Endodermal cell (in vitro differentiated cells): Measurements from ENCODE around the gene AZI2. TPM values are rescaled to one million over a fixed set of nuclear protein-coding genes. Genes with fewer than 3 reads are reported as not detected.
A peak's percentile ranks its signal among the peaks of the same experiment; 100 is the strongest.

Experiments used
- DNase-seq: peaks from one replicate; pipeline ENCODE4 v3.0.0-alpha.2; 2017
- H3K27ac ChIP-seq: 2 replicates; pipeline ENCODE4 v1.5.1; 2013; ENCODE audit warnings: mild to moderate bottlenecking, low read depth, low read length, moderate library complexity
- H3K27me3 ChIP-seq: 2 replicates; pipeline ENCODE4 v1.6.1; 2013; ENCODE audit warnings: mild to moderate bottlenecking, low read length, moderate library complexity; ENCODE audit not compliant: insufficient read depth, control insufficient read depth, poor library complexity, severe bottlenecking
- H3K36me3 ChIP-seq: 2 replicates; pipeline ENCODE4 v1.7.0; 2013; ENCODE audit warnings: mild to moderate bottlenecking, low read length, moderate library complexity; ENCODE audit not compliant: control insufficient read depth, insufficient read depth
- H3K4me1 ChIP-seq: one replicate; pipeline ENCODE4 v1.7.0; 2013; ENCODE audit warnings: low read length; ENCODE audit not compliant: control insufficient read depth, insufficient read depth
- H3K4me3 ChIP-seq: 2 replicates; pipeline ENCODE4 v1.5.1; 2013; ENCODE audit warnings: mild to moderate bottlenecking, low read length, moderate library complexity
- H3K9ac ChIP-seq: 2 replicates; pipeline ENCODE4 v1.6.1; 2013; ENCODE audit warnings: mild to moderate bottlenecking, low read length, moderate library complexity; ENCODE audit not compliant: poor library complexity, severe bottlenecking; ENCODE audit errors: extremely low read depth
- H3K9me3 ChIP-seq: 2 replicates; pipeline ENCODE4 v1.6.1; 2013; ENCODE audit warnings: mild to moderate bottlenecking, low read length, moderate library complexity; ENCODE audit not compliant: control insufficient read depth
- H3K27ac Mint-ChIP-seq: 2 replicates; pipeline ENCODE4 v1.8.0; 2020; ENCODE audit warnings: mixed read lengths
- H3K27me3 Mint-ChIP-seq: 2 replicates; pipeline ENCODE4 v1.8.0; 2021; ENCODE audit warnings: mild to moderate bottlenecking, mixed read lengths; ENCODE audit not compliant: insufficient read depth
- H3K36me3 Mint-ChIP-seq: 2 replicates; pipeline ENCODE4 v1.8.0; 2020; ENCODE audit warnings: low read depth, mixed read lengths
- H3K4me1 Mint-ChIP-seq: 2 replicates; pipeline ENCODE4 v1.8.0; 2020; ENCODE audit warnings: mixed read lengths
- H3K4me3 Mint-ChIP-seq: 2 replicates; pipeline ENCODE4 v1.8.0; 2020; ENCODE audit warnings: mild to moderate bottlenecking, moderate library complexity, mixed read lengths
- H3K9me3 Mint-ChIP-seq: 2 replicates; pipeline ENCODE4 v1.8.0; 2020; ENCODE audit warnings: mild to moderate bottlenecking, mixed read lengths
- WGBS, 2 experiments: methylation state at CpG; one replicate each; pipeline versions ENCODE4 v1.1.5 to v1.1.7; 2013; ENCODE audit warnings: missing lambda C conversion rate in 2 of 2, mixed read lengths in 1 of 2; ENCODE audit not compliant: insufficient coverage in 1 of 2, insufficient read length in 1 of 2; 5-methylcytosine and 5-hydroxymethylcytosine counted together
- total RNA-seq, 2 donors: library from RNA; stranded (reverse); fragmentation: NEBNext Ultra II Directional in 1 of 2; extraction: Animal tissue kit (Norgen Biotek cat#: 25700) in 1 of 2; gene quantifications; 2 replicates in 1 of 2; 3 replicates in 1 of 2; pipeline ENCODE4 v1.2.1, GENCODE V29; 2021
- TF ChIP-seq, protein P1 (sequence below): fragments of 200-600 bp; sonication (generic); conservative IDR thresholded peaks from 2 replicates; pipeline ENCODE4 v1.5.0; 2021; ENCODE audit warnings: antibody characterized with exemption, mild to moderate bottlenecking

AZI2 gene
- total RNA-seq, 2 donors from 2014 or later, result 51.9 to 54.9 TPM

DNA sequence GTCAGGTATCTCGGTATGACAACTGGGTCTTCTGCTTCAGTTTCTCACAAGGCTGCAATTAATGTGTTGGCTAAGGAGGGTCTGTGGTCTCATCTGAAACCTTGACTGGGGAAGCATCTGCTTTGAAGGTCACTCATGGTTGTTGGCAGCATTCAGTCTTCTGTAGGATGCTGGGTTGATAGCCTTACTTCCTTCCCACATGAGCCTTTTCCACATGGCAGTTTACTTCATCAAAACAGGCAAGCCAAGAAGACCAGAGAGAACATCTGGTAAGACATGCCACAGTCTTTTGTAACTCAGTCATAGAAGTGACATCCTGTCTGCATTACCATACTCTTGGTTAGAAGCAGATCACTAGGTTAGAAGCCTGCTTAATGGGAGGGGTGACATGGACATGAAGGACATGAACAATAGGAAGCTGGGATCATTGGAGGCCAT, 57.7 kb downstream of the AZI2 start:
- H3K4me3 Mint-ChIP-seq, result no peak overlapping the region
- H3K27ac Mint-ChIP-seq, result no peak overlapping the region

DNA sequence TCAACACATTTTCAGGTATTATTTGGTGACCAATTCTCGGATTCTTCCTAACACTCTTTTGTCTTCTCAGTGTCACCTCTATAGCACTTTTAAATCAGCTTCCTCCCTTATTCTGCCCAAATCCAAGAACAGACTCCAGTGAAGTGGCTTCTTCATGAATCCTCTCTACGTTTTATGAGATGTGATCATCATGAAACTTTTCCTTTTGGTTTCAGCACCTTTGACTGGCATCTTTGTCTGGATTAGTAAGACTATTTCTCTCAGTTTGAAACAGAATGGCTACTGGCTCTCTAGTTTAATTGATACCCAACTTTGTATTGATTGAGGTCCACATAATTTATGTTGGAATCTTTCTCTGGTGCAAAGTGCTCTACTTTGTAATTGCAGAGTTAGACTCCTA, 61.6 kb downstream of the AZI2 start:
- peaks cover 21% of the 10 kb centered on the region for H3K4me1 Mint-ChIP-seq
- WGBS, 2 experiments, result 60 to 88% methylated on average over 1 to 2 of the region's 2 CpGs
- peaks cover 6% of the 10 kb centered on the region for H3K4me1 ChIP-seq
- H3K36me3 ChIP-seq, result peaks cover 3% of the 10 kb centered on the region
- TF ChIP-seq, protein P1, sequence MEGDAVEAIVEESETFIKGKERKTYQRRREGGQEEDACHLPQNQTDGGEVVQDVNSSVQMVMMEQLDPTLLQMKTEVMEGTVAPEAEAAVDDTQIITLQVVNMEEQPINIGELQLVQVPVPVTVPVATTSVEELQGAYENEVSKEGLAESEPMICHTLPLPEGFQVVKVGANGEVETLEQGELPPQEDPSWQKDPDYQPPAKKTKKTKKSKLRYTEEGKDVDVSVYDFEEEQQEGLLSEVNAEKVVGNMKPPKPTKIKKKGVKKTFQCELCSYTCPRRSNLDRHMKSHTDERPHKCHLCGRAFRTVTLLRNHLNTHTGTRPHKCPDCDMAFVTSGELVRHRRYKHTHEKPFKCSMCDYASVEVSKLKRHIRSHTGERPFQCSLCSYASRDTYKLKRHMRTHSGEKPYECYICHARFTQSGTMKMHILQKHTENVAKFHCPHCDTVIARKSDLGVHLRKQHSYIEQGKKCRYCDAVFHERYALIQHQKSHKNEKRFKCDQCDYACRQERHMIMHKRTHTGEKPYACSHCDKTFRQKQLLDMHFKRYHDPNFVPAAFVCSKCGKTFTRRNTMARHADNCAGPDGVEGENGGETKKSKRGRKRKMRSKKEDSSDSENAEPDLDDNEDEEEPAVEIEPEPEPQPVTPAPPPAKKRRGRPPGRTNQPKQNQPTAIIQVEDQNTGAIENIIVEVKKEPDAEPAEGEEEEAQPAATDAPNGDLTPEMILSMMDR, result no peak
- H3K27me3 ChIP-seq, result no peaks in the 10 kb centered on the region
- H3K4me3 ChIP-seq, result no peak overlapping the region
- peaks cover 22% of the 10 kb centered on the region for H3K36me3 Mint-ChIP-seq
- no peak overlapping the region for H3K4me3 Mint-ChIP-seq
- H3K27ac Mint-ChIP-seq, result no peak overlapping the region
- no peaks in the 10 kb centered on the region for H3K27me3 Mint-ChIP-seq
- H3K9me3 ChIP-seq, result peaks cover 6% of the 10 kb centered on the region
- H3K27ac ChIP-seq, result no peak overlapping the region
- no peak for DNase-seq
- no peak overlapping the region for H3K9ac ChIP-seq
- H3K9me3 Mint-ChIP-seq, result peaks cover 6% of the 10 kb centered on the region

More for the DNA sequence above, 57.7 kb downstream of the AZI2 start:
- no peak for DNase-seq
- Histone ChIP-seq H3K9ac (no peak overlapping the region), H3K36me3 (peaks cover 6% of the 10 kb centered on the region), H3K4me1 (no peaks in the 10 kb centered on the region), H3K9me3 (peaks cover 6% of the 10 kb centered on the region), H3K4me3 (no peak overlapping the region), H3K27me3 (no peaks in the 10 kb centered on the region), H3K27ac (no peak overlapping the region)
- H3K27me3 Mint-ChIP-seq, result no peaks in the 10 kb centered on the region
- H3K9me3 Mint-ChIP-seq, result peaks cover 6% of the 10 kb centered on the region
- H3K4me1 Mint-ChIP-seq, result peaks cover 18% of the 10 kb centered on the region
- peaks cover 16% of the 10 kb centered on the region for H3K36me3 Mint-ChIP-seq
- TF ChIP-seq, protein P1, result no peak
- 93% methylated on average over 1 of the region's 1 CpG; no CpG with 5 or more reads in 1 of the 2 experiments for WGBS, 2 experiments

DNA sequence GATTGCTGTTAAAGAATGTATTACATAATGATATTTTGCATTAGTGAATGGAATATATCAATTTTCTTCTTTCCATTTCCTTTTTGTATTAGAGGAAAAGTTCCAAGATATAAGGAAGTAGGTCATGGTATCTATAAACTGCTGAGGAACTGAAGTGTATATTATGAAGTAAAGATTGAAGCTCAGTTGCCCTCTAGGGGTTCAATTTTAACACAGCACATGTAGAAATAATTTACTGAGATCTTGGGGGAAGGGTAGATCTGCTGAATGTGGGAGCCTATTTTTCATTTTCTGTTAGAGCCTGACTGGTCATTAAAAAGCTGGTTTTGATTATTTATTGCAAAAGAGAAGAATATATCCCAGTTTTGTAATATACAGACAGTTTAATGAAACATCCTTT, 62.0 kb downstream of the AZI2 start:
- TF ChIP-seq, protein P1, result peak; percentile 69
- Histone ChIP-seq H3K36me3 (peaks cover 3% of the 10 kb centered on the region), H3K27me3 (no peaks in the 10 kb centered on the region), H3K9ac (no peak overlapping the region), H3K27ac (no peak overlapping the region), H3K4me3 (no peak overlapping the region), H3K4me1 (peaks cover 8% of the 10 kb centered on the region), H3K9me3 (peaks cover 6% of the 10 kb centered on the region)
- no peaks in the 10 kb centered on the region for H3K27me3 Mint-ChIP-seq
- no peak overlapping the region for H3K4me3 Mint-ChIP-seq
- peaks cover 20% of the 10 kb centered on the region for H3K36me3 Mint-ChIP-seq
- H3K4me1 Mint-ChIP-seq, result peaks cover 23% of the 10 kb centered on the region
- no peak for DNase-seq
- H3K27ac Mint-ChIP-seq, result peak overlapping the region; percentile 24
- peaks cover 5% of the 10 kb centered on the region for H3K9me3 Mint-ChIP-seq
